ENCODE results near the gene NPTXR. TPM values are rescaled to one million over a fixed set of nuclear protein-coding genes. Genes with fewer than 3 reads are reported as not detected.

The NPTXR gene
- polyA plus RNA-seq, 1 of the 3 experiments (the other 2 are of a cell fraction): 1.2 TPM

GRCh38 chr22:38820020-38820419, 23.8 kb downstream of the NPTXR start:
- POLR2A ChIA-PET: no interaction called here
- Histone ChIP-seq H3K4me3 (ENCODE audit: low read depth in 2 of 2, low read length in 1 of 2) (no peak overlapping the region), H3K9me3 (no peaks in the 10 kb centered on the region), H3K4me1 (ENCODE audit: control insufficient read depth in 1 of 2, insufficient read depth in 2 of 2, low read depth in 1 of 2, low read length in 1 of 2) (no peaks in the 10 kb centered on the region), H3F3A (replicated peaks; ENCODE audit: insufficient read depth) (no peaks in the 10 kb centered on the region), H3K27ac (ENCODE audit: low read depth in 2 of 2, low read length in 1 of 2) (no peak overlapping the region), H2AFZ (ENCODE audit: low read depth) (no peak overlapping the region), H3K27me3 (ENCODE audit: insufficient read depth) (no peaks in the 10 kb centered on the region), H3K79me2 (ENCODE audit: insufficient read depth) (no peaks in the 10 kb centered on the region), H3K9ac (no peak overlapping the region), H4K20me1 (ENCODE audit: insufficient read depth) (no peaks in the 10 kb centered on the region), H3K4me2 (no peak overlapping the region), H3K9me2 (no peaks in the 10 kb centered on the region), H3K36me3 (replicated peaks in 1 of 2; ENCODE audit: control insufficient read depth in 1 of 2, insufficient read depth in 2 of 2, low read length in 1 of 2) (no peaks in the 10 kb centered on the region)
- 53% methylated on average over 3 of the region's 8 CpGs for WGBS (ENCODE audit: low lambda C conversion rate)
- no peak for DNase-seq
- CTCF ChIA-PET: interaction anchor here (1.0 kb wide), 1 partner anchor 16 kb away, joined by 3 read pairs; no protein-coding TSS in a partner anchor
- TF ChIP-seq, protein P1, sequence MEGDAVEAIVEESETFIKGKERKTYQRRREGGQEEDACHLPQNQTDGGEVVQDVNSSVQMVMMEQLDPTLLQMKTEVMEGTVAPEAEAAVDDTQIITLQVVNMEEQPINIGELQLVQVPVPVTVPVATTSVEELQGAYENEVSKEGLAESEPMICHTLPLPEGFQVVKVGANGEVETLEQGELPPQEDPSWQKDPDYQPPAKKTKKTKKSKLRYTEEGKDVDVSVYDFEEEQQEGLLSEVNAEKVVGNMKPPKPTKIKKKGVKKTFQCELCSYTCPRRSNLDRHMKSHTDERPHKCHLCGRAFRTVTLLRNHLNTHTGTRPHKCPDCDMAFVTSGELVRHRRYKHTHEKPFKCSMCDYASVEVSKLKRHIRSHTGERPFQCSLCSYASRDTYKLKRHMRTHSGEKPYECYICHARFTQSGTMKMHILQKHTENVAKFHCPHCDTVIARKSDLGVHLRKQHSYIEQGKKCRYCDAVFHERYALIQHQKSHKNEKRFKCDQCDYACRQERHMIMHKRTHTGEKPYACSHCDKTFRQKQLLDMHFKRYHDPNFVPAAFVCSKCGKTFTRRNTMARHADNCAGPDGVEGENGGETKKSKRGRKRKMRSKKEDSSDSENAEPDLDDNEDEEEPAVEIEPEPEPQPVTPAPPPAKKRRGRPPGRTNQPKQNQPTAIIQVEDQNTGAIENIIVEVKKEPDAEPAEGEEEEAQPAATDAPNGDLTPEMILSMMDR (IDR thresholded peaks at IDR 0.05): no peak
- TF ChIP-seq, protein P2, sequence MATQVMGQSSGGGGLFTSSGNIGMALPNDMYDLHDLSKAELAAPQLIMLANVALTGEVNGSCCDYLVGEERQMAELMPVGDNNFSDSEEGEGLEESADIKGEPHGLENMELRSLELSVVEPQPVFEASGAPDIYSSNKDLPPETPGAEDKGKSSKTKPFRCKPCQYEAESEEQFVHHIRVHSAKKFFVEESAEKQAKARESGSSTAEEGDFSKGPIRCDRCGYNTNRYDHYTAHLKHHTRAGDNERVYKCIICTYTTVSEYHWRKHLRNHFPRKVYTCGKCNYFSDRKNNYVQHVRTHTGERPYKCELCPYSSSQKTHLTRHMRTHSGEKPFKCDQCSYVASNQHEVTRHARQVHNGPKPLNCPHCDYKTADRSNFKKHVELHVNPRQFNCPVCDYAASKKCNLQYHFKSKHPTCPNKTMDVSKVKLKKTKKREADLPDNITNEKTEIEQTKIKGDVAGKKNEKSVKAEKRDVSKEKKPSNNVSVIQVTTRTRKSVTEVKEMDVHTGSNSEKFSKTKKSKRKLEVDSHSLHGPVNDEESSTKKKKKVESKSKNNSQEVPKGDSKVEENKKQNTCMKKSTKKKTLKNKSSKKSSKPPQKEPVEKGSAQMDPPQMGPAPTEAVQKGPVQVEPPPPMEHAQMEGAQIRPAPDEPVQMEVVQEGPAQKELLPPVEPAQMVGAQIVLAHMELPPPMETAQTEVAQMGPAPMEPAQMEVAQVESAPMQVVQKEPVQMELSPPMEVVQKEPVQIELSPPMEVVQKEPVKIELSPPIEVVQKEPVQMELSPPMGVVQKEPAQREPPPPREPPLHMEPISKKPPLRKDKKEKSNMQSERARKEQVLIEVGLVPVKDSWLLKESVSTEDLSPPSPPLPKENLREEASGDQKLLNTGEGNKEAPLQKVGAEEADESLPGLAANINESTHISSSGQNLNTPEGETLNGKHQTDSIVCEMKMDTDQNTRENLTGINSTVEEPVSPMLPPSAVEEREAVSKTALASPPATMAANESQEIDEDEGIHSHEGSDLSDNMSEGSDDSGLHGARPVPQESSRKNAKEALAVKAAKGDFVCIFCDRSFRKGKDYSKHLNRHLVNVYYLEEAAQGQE (IDR thresholded peaks at IDR 0.05; ENCODE audit: low read depth, low read length): no peak
- TF ChIP-seq YY1 (IDR thresholded peaks at IDR 0.05; ENCODE audit: low read depth) (no peak), RCOR1 (IDR thresholded peaks at IDR 0.05; ENCODE audit: low read length) (no peak), RFX5 (IDR thresholded peaks at IDR 0.05; ENCODE audit: low read length) (no peak), GATA2 (CRISPR knock-in tag; IDR thresholded peaks at IDR 0.05) (no peak), JUND (IDR thresholded peaks at IDR 0.05) (no peak), RAD21 (IDR thresholded peaks at IDR 0.05; ENCODE audit: low read length) (no peak), ZBTB33 (IDR thresholded peaks at IDR 0.05; ENCODE audit: borderline replicate concordance, low read depth) (no peak), TEAD4 (IDR thresholded peaks at IDR 0.05; ENCODE audit: borderline replicate concordance, insufficient read depth) (no peak), TAF1 (IDR thresholded peaks at IDR 0.05; ENCODE audit: borderline replicate concordance, low read depth, low read length) (no peak), NRF1 (IDR thresholded peaks at IDR 0.05; ENCODE audit: low read depth, low read length) (no peak), RXRA (IDR thresholded peaks at IDR 0.05; ENCODE audit: borderline replicate concordance, low read depth) (no peak), FOXJ3 (CRISPR knock-in tag; IDR thresholded peaks at IDR 0.05) (no peak)
- TF ChIP-seq, protein P3, sequence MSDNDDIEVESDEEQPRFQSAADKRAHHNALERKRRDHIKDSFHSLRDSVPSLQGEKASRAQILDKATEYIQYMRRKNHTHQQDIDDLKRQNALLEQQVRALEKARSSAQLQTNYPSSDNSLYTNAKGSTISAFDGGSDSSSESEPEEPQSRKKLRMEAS (IDR thresholded peaks at IDR 0.05; ENCODE audit: low read depth): no peak
- TF ChIP-seq, protein P4, sequence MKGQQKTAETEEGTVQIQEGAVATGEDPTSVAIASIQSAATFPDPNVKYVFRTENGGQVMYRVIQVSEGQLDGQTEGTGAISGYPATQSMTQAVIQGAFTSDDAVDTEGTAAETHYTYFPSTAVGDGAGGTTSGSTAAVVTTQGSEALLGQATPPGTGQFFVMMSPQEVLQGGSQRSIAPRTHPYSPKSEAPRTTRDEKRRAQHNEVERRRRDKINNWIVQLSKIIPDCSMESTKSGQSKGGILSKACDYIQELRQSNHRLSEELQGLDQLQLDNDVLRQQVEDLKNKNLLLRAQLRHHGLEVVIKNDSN (IDR thresholded peaks at IDR 0.05; ENCODE audit: borderline replicate concordance, low read depth): no peak

All from SK-N-SH (cell line).